Stimulated activated CD8-positive, alpha-beta memory T cell treated with anti-CD3 and anti-CD28 coated beads, Interleukin-2, amount 100 ng/mL, for 48 hours (primary cell): Measurements from ENCODE around the gene CELSR3.

Experiments
- DNase-seq, 2 donors: peaks; one replicate each; pipeline ENCODE4 v3.0.0-alpha.2; 2020; ENCODE audit warnings: low read depth in 2 of 2

The CELSR3 gene

DNA sequence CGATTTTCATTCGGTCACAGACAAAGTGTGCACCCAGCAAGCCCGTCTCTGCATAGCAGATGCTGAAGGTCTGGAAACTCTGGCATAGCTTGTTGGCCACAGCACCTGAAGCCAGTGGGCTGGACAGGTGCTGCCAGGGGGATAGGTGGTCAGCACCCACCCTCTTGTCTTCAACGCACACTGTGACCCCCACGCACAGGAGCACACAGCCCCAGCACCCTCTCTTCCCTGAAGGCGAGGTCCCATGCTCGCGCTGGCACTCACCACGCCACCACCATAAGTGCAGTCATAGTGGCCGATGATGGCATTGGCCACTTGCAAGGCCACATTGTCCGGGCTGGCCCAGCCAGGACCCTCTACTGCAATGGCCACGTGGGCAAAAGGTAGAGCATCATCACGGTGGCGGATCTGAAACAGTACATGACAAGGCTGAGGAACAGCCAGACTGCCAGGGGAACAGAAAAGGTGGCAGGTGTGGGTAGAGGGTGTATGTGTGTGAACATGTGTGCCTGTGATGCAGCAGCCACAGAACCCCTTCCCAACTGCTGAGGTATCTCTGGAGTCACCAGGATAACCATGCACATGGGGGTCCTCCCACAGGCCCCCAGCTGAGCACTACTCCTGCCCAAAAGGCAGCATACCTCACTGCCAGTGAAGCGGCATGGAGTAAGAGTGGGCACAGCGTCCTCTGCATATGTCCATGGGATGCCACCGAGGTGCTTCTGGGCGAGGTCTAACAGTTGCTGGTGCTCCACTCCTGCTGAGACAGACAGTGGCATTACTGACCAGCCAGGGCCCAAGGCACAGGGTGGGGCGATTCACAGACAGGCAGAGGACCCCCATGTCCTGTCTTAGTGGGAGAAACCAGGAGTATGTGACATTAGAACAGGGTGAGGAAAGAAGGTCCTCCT lies 61.7 kb downstream of the CELSR3 start:
- no peak for DNase-seq

DNA sequence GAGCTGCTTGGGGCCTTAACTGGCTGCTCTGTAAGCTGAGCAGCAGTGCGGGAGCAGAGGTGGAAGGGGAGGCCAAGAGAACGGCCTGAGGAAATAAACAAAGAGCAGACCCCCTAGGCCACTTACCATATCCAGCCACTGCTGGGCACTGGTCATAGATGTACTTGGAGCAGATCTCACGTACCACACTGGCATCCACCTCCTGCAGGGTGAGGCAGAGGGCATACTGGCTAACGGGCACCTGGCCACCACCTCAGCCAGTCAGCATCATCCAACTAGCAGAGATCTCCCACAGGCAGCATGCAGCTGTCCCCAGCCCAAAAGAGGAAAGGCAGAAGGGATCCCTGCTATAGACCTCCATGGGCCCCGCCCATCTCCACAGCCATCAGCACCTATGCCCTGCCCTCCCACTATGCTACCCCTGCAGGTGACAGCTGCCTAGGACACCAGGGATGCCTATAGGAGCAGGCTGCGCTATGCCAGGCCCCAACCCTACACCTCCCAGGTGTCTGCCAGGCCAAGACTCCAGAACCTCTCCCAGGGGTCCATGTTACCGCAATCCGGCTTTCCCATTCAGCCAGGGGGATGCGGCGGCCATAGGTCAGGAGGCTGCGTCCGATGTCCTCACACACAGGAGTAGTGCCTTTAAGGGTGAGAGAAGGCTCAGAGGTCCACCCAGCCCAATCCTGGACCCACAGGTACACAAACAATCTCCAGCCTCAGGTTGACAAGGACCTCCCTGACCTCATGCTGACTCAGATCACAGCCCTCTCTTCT lies 63.0 kb downstream of the CELSR3 start:
- no peak for DNase-seq

DNA sequence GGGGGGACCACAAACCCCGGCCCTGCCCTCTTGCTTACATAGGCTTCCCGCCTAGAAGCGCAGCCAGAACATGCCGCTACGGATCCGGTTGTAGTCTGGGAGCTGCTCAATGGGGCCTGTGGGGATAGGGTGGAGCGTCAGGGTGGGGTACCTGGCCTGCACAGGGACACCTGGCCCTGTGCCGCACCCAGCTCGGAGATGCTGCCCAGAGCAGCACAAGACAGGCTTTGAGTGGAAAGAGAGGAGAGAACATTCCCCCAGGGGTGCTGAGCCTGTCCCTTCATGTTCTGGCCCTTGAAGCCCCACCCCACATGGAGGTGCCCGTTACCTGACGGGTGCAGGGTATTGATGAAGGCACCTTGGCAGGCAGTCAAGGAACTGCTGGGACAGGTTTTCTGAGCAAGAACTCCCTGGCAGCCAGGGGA lies 63.6 kb downstream of the CELSR3 start:
- no peak for DNase-seq

GRCh38 chr3:48598323-48599076 lies 64.2 kb downstream of the CELSR3 start:
- DNase-seq = no peak

DNA sequence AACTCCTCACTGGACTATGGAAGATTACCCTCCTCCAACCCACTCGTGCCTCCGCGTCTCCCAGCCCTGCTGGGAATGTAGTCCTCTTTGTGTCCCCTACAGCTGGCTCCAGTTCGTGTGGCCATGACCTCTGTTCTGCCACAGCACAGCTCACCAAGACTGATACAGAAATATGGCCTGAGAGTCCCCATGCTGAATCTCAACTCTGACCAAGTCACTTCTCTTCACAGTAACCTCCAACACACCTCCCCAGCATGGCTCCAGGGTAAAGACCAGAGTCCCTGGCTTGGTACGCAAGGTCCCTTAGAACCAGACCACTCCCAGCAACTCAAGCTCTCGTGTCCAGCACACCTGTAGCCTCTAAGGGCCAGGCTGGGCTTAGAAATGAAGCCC lies 65.3 kb downstream of the CELSR3 start:
- no peak for DNase-seq

DNA sequence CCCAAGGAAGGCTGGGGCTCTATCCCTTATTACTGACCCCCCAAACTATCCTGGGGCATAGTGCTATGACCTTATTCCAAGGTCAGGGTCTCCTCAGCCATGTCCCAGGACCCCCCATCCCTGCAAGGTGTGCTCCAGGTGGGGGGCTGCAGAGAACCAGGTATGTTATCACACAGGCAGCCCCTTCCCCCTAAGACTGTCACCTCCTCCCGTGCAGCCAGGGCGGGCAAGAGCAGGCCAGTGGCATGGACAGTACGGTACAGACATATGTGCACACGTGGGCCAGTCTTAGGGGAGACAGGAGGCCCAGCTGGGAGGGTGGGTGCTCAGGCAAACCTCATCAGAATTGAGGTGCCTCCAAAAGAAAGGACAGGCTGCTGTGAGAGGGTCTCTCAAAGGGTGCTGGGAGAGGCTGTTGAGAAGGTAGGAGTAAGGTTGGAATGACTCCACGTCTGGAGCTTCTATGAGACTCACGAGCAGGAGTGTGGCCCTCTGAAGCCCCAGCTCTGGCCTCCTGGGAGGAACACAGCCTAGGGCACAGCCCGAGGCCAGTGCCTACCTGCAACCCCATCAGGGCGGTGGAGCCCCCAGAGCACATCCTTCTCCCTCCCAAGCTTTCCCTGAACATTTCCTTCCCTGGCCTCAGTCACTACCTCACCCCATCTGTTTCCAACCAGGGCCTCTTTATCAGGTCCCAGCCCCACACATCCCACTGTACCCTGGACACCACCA lies 65.8 kb downstream of the CELSR3 start:
- DNase-seq = no peak

DNA sequence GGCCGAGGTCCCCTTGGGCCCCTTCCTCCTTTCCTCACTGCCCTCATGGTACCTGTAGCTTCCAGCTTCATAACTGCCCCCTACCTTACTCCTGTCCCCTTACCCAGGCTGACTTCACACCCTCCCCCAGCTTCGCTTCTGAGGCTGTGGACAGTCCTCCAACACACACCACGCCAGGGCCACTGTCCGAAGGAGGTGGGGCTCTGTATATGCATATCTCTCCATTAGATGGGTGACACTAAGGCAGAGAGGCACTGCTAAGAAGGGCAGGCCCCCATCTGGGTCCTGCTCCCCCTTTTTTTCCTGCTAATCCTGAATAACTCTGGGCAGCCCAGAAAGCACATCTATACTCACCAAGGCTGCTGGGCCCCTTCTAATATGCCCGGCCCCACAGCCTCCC lies 66.5 kb downstream of the CELSR3 start:
- DNase-seq = no peak

GRCh38 chr3:48595526-48596121 lies 67.1 kb downstream of the CELSR3 start:
- DNase-seq = peak in 1 of 2 donors; percentile 9

DNA sequence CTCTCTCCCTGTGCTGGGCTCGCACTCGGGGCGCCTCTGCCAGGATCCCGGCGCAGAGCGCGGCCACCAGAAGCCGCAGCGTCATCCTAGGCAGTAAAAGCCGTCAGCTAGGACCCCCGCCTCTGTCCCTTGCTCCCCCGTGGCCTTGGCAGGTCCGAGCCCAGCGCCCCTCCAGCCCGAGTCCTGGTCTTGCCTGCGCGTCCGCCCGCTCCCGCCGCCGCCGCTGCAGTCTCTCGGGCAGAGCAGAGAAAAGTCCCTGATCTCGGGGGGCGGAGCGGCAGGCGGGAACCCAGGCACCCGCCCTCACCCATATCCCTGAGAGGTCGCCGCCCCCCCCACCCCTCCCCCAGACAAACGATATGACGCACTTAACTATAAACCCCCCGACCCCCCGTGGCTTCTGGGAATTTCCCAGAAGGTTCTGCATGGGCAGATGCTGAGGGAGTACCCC lies 67.6 kb downstream of the CELSR3 start, which contains the start of gene COL7A1:
Gene COL7A1, minus strand, starts transcription at position 255 of the 451 bp plus-strand sequence. Its CDS starts 170 bp downstream, at position 85.
- no peak for DNase-seq

DNA sequence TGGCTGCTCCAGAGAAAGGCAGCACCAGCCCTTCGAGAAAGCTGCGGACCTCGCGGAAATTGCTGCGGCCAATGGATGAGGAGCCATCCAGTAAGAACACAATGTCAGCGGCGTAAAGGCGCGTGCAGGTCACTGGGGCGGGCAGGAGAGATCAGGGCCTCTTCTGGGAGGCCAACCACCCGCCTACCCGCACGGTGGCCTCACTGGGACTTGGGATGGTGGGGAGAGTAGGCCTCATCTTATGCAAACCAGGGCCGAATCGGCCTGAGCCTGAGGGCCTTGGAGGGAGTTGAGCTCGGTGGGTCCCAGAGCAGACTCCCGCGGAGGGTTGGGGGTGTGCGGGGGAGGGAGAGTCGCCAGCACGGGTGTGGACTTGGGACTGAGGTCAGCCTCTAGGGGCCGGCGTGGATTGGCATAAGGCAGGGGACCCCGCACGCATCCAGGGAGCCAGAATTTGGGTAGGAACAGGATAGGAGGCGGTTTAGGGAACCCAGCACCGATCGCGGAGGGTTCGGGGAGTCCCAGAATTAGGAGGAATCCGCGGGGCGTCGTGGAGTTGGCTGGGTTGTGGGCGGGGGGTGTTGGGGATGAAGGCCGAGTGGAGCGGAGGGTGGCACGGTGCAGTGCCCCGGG lies 68.2 kb downstream of the CELSR3 start:
- no peak for DNase-seq

DNA sequence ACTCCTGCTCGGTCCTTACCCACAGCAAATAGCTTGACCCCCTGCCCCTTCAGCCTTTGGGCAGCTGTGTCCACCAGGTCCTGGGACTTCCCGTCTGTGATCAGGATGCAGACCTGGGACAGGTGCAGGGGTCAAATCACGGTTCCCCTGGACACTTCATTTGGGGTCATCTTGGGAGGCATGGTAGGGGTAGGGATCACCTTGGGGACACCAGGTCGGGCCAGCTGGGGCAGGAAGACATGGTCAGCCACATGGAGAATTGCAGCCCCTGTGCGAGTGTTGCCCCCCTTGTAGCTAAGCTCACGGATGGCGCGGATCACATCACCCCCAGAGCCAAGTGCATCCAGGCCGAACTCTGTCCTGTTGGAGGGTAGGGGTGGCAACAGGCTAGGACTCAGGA lies 69.3 kb downstream of the CELSR3 start:
- no peak for DNase-seq

DNA sequence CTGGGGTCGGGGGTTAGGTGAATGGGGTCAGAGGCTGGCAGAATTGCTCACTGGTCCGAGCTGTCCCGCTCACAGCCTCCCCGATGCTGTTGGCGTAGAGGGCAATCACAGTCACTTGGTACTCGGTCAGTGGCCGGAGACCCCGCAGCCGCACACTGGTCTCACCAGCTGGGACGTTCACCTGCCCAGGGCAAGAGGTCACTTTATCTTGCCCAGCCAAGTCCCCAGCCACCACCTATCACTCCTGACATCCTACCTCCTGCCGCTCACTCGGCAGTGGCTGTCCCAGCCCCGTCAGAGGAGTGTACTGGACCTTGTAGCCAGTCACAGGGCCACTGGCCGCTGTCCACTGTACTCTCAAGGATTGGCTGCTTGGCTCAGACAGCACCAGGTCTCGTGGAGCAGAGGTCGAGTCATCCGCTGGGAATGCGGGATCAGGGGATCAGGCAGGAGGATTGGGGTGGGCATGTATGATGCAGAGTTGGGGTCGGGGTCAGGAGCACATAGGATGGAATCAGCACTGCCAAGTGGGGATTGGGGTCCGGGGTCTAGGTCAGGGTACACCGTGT lies 70.1 kb downstream of the CELSR3 start:
- no peak for DNase-seq

DNA sequence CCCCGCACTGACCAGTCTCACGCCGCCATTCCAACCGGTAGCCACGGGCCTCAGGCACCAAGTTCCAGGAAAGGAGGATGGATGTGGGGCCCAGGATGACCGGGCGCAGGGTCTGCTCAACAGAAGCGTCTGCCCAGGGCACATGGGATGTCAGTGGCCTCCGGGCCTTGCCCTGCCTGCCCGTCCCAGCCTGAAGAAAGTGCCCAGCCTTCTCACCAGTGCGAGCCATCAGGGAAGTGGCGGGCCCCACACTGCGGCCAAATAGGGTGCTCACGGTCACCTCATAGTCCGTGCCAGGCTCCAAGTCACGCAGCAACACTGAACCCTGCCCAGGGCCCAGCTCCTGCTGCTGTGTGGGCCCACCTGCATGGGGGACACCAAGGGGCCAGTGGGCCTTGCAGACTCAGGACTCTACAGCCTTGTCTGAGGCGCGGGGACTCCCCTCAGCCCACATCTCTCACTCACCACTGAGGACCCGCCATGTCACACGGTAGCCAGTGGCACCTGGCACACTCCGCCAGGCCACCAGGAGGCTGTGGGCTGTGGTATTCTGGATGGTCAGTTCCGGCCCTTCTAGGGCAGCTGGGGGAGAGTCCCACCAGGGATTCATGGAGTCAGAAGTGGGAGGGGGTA lies 70.7 kb downstream of the CELSR3 start:
- DNase-seq = no peak

- DNase-seq = no peak
Observed at GRCh38 chr3:48591436-48591835, 71.2 kb downstream of the CELSR3 start.

GRCh38 chr3:48588230-48588629 lies 74.5 kb downstream of the CELSR3 start:
- DNase-seq = no peak

GRCh38 chr3:48587686-48588085 lies 75.0 kb downstream of the CELSR3 start:
- DNase-seq = no peak
